Pulmonary artery endothelial cell (primary cell): Measurements from ENCODE around the gene LYPD6. TPM values are rescaled to one million over a fixed set of nuclear protein-coding genes. Genes with fewer than 3 reads are reported as not detected.

ENCODE experiments used
- DNase-seq: peaks from one replicate; pipeline ENCODE4 v3.0.0-alpha.2; 2011; ENCODE audit warnings: low read depth, low spot score
- total RNA-seq: library from RNA; depleted of rRNA; stranded (reverse); fragments of >200 nt; gene quantifications from 2 replicates; pipeline ENCODE4 v1.2.3, GENCODE V29; 2014

The LYPD6 gene
- total RNA-seq, 1 donor from 2014 or later = 1.8 TPM

- DNase-seq = no peak
Measured at GRCh38 chr2:149507974-149508373, 177.6 kb downstream of the LYPD6 start.

- DNase-seq = no peak
Measured at GRCh38 chr2:149513461-149513860, 183.1 kb downstream of the LYPD6 start.
